Measurements from ENCODE around the gene RNF149.

The RNF149 gene

DNA sequence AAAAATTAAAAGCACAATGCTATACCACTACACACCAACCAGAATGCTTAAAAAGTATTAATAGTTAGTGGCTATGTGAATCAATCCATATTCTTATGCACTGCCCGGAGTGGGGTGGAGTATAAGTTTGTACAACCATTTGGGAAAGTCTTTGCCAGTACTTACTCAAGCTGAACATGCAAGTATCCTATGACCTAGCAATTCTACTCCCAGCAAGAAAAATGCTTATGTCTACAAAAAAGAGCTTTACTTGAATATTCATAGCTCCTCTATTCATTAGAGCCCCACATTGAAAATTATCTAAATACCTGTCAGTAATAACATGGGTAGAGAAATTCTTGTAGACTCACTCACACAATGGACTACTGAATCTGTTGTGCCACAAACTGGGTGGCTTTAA is 77.3 kb downstream of the RNF149 start:
- no peak for ATAC-seq
- DNase-seq, result no peak

DNA sequence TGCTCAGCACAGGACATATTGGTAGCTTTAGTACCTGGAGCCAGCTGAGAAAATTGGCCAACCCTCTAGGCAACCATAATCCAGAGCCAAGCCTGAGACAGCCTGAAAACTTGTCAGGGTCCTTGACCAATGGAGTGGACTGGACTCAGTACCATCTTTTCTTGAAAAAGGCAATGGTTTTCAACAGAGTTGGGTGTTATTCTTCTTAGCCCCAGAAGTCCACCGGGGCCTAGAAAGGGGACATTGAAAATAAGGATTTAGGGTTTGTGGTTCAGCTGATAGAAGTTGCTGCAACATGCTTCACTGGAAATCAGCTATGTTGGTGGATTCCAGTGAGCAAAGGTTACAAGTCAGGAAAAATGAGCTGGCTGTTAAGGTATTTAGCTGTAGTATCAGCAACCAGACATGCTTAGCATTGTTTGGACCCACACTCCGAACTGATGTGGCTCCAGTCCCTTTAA is 77.9 kb downstream of the RNF149 start:
- ATAC-seq, result no peak
- no peak for DNase-seq
